ENCODE data around the gene CEP95.

CEP95 gene

DNA sequence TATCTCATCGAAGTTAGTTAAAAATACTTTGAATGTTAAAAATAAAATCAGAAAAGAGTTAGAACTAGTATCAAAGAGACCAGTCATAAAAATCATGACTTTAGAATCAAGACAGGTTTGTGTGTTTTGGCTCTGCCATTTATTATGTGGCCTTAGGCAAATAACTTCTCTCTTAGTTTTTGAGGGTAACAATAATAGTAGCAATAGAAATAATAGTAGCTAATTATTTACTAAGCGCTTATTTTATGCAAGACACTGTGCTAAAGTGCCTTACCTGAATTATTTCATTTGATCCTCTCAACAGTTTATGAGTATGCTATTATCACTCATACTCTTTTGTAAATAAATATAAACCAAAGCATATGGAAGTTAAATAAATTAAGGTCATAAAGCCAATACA lies 78.4 kb downstream of the CEP95 start:
- no peaks in the 10 kb centered on the region for H3K9me3 Mint-ChIP-seq
- no peaks in the 10 kb centered on the region for H3K4me1 Mint-ChIP-seq
- TF ChIP-seq, protein P1, sequence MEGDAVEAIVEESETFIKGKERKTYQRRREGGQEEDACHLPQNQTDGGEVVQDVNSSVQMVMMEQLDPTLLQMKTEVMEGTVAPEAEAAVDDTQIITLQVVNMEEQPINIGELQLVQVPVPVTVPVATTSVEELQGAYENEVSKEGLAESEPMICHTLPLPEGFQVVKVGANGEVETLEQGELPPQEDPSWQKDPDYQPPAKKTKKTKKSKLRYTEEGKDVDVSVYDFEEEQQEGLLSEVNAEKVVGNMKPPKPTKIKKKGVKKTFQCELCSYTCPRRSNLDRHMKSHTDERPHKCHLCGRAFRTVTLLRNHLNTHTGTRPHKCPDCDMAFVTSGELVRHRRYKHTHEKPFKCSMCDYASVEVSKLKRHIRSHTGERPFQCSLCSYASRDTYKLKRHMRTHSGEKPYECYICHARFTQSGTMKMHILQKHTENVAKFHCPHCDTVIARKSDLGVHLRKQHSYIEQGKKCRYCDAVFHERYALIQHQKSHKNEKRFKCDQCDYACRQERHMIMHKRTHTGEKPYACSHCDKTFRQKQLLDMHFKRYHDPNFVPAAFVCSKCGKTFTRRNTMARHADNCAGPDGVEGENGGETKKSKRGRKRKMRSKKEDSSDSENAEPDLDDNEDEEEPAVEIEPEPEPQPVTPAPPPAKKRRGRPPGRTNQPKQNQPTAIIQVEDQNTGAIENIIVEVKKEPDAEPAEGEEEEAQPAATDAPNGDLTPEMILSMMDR (IDR thresholded peaks at IDR 0.05; ENCODE audit: unreplicated experiment in 3 of 3), result no peak
- H3K27ac Mint-ChIP-seq, result no peak overlapping the region
- H3K4me3 Mint-ChIP-seq, result no peak overlapping the region
- H3K36me3 Mint-ChIP-seq (ENCODE audit: low read depth), result peaks cover 28% of the 10 kb centered on the region
- no peaks in the 10 kb centered on the region for H3K27me3 Mint-ChIP-seq (ENCODE audit: low read depth)

Measured in nephron (organoid).